ENCODE measurements around the gene PDE4D.

- TF ChIP-seq CTCF (IDR thresholded peaks at IDR 0.05) (no peak), POLR2A (IDR thresholded peaks at IDR 0.05) (no peak)
Measured at GRCh38 chr5:59089767-59090166, 803.8 kb downstream of the PDE4D start.
